K562 (cell line): Measurements from ENCODE around the gene MYO18B. TPM values are rescaled to one million over a fixed set of nuclear protein-coding genes. Genes with fewer than 3 reads are reported as not detected.

ENCODE experiments used
- ATAC-seq: fragments of 200-7000 bp; cut with Tn5 transposase; 3 replicates; pipeline ENCODE4 v1.9.1; 2020; ENCODE audit warnings: moderate library complexity
- BruUV-seq: library from RNA; stranded (reverse); fragments of 400-500 nt; replicated peaks from 2 replicates; lab custom pipeline; 2021; lab: Mats Ljungman, UMichigan
- CTCF ChIA-PET: fragments of 300-600 bp; formaldehyde crosslinking; extraction: SDS; loops from one replicate; lab custom pipeline; 2021; ENCODE audit warnings: low intra/inter-chr PET ratio; lab: Yijun Ruan, JAX
- POLR2A ChIA-PET: fragments of 300-600, 350-650 bp; sonication (Branson Sonifier 250); formaldehyde crosslinking; extraction: SDS; loops from one replicate; lab custom pipeline; 2021; ENCODE audit warnings: antibody characterized with exemption, inconsistent platforms; lab: Yijun Ruan, JAX
- DNase-seq, 4 experiments: peaks; one replicate each; pipeline versions ENCODE4 v3.0.0 to v3.0.0-alpha.2; 2011 to 2018; ENCODE audit warnings: low spot score in 3 of 4, mixed read lengths in 3 of 4; ENCODE audit errors: extremely low read depth in 1 of 4
- FAIRE-seq: peaks from 2 replicates; lab custom pipeline; 2011; peaks lifted over from hg19 to GRCh38; lab: Jason Lieb, UNC
- H2AFZ ChIP-seq: 2 replicates; pipeline ENCODE4 v1.6.0; 2011; ENCODE audit warnings: low read depth, low read length, control low read depth, inconsistent platforms
- H3K27ac ChIP-seq: fragments of 200-600 bp; 3 replicates; pipeline ENCODE4 v1.8.0; 2011; ENCODE audit warnings: low read depth, mild to moderate bottlenecking, control low read depth, inconsistent platforms, low read length, moderate library complexity, mixed read lengths; ENCODE audit errors: extremely low read depth
- H3K27me3 ChIP-seq, 2 experiments: fragments of 300-600 bp in 1 of 2; 2 replicates in 1 of 2; 3 replicates in 1 of 2; pipeline versions ENCODE4 v1.6.0 to v1.8.0; 2011; ENCODE audit warnings: inconsistent platforms in 2 of 2, low read length in 2 of 2, mild to moderate bottlenecking in 1 of 2, mixed read lengths in 1 of 2, moderate library complexity in 1 of 2; ENCODE audit not compliant: control insufficient read depth in 2 of 2, insufficient read depth in 2 of 2
- H3K36me3 ChIP-seq: fragments of 300-600 bp; 3 replicates; pipeline ENCODE4 v1.8.0; 2011; ENCODE audit warnings: mild to moderate bottlenecking, low read length, inconsistent platforms; ENCODE audit not compliant: control insufficient read depth, insufficient read depth
- H3K4me1 ChIP-seq, 2 experiments: fragments of 200-600 bp in 1 of 2; replicated peaks in 1 of 2; 2 replicates in 1 of 2; 3 replicates in 1 of 2; pipeline versions ENCODE4 v1.5.1 to v1.8.0; 2011; ENCODE audit warnings: inconsistent platforms in 2 of 2, low read length in 2 of 2, mild to moderate bottlenecking in 1 of 2, mixed read lengths in 1 of 2, moderate library complexity in 1 of 2; ENCODE audit not compliant: control insufficient read depth in 2 of 2, insufficient read depth in 2 of 2
- H3K4me2 ChIP-seq: 2 replicates; pipeline ENCODE4 v1.6.1; 2011; ENCODE audit warnings: low read length, control low read depth, inconsistent platforms, mixed read lengths; ENCODE audit not compliant: insufficient read depth
- H3K4me3 ChIP-seq: fragments of 200-600 bp; sonication (generic), shearing (Covaris generic); 2 replicates; pipeline ENCODE4 v1.5.1; 2016; ENCODE audit warnings: control low read depth, inconsistent platforms
- H3K79me2 ChIP-seq: fragments of 200-600 bp; 3 replicates; pipeline ENCODE4 v1.8.0; 2011; ENCODE audit warnings: low read length, inconsistent platforms; ENCODE audit not compliant: control insufficient read depth, insufficient read depth
- H3K9ac ChIP-seq, 2 experiments: 2 replicates each; pipeline versions ENCODE4 v1.6.0 to v1.6.1; 2011; ENCODE audit warnings: low read depth in 2 of 2, low read length in 2 of 2, control low read depth in 1 of 2, inconsistent platforms in 1 of 2, mild to moderate bottlenecking in 1 of 2, mixed read lengths in 1 of 2; ENCODE audit not compliant: insufficient read depth in 1 of 2
- H3K9me1 ChIP-seq: one replicate; pipeline ENCODE4 v1.6.0; 2011; ENCODE audit warnings: inconsistent platforms, mild to moderate bottlenecking, low read length, moderate library complexity; ENCODE audit not compliant: control insufficient read depth, insufficient read depth
- H3K9me3 ChIP-seq: replicated peaks from 2 replicates; pipeline ENCODE4 v1.5.1; 2011; ENCODE audit warnings: low read depth, low read length, inconsistent platforms; ENCODE audit not compliant: control insufficient read depth, insufficient read depth
- H4K20me1 ChIP-seq: replicated peaks from 2 replicates; pipeline ENCODE4 v1.6.1; 2011; ENCODE audit warnings: low read length, inconsistent platforms, mixed read lengths; ENCODE audit not compliant: control insufficient read depth, insufficient read depth
- ATF3 ChIP-seq, 2 experiments: fragments of 450-650 bp in 1 of 2; sonication (generic) in 1 of 2; formaldehyde crosslinking in 1 of 2; IDR thresholded peaks in 1 of 2; conservative IDR thresholded peaks in 1 of 2; 2 replicates each; pipeline versions ENCODE4 v1.6.1 to v1.8.1; 2016 to 2023; ENCODE audit warnings: mild to moderate bottlenecking in 2 of 2, moderate library complexity in 2 of 2, inconsistent platforms in 1 of 2, missing genetic modification reagents in 1 of 2
- MEIS2 ChIP-seq: fragments of 450-650 bp; IDR thresholded peaks from 2 replicates; pipeline ENCODE4 v1.6.1; 2014; ENCODE audit warnings: mild to moderate bottlenecking; ENCODE audit not compliant: partially characterized antibody
- MTA1 ChIP-seq: fragments of 450-650 bp; IDR thresholded peaks from 2 replicates; pipeline ENCODE4 v1.6.1; 2017; ENCODE audit warnings: borderline replicate concordance
- POLR3G ChIP-seq: IDR thresholded peaks from 2 replicates; pipeline ENCODE4 v1.6.1; 2011; ENCODE audit not compliant: insufficient read length, insufficient replicate concordance; ENCODE audit errors: extremely low read depth
- RBM34 ChIP-seq: fragments of 200-400 bp; formaldehyde crosslinking; IDR thresholded peaks from 2 replicates; pipeline ENCODE4 v1.6.1; 2018; ENCODE audit warnings: low read length, borderline replicate concordance; ENCODE audit not compliant: insufficient read depth
- RBM39 ChIP-seq: fragments of 200-400 bp; formaldehyde crosslinking; optimal IDR thresholded peaks from 2 replicates; pipeline ENCODE3; 2018; ENCODE audit warnings: low read depth, low read length
- U2AF2 ChIP-seq: fragments of 200-400 bp; formaldehyde crosslinking; optimal IDR thresholded peaks from 2 replicates; pipeline ENCODE3; 2017; ENCODE audit warnings: low read depth, mild to moderate bottlenecking, low read length
- WGBS: fragments of 100-300 bp; shearing (Covaris generic); methylation state at CpG from one replicate; pipeline ENCODE4 v1.1.6; 2016; ENCODE audit warnings: low coverage, mixed read lengths; ENCODE audit not compliant: insufficient coverage; ENCODE audit errors: missing lambda C conversion rate; 5-methylcytosine and 5-hydroxymethylcytosine counted together
- in situ Hi-C: fragments of 300-500 bp; cut with MboI; formaldehyde crosslinking; loops from 4 replicates; pipeline ENCODE4 v1.15.0; 2018; ENCODE audit warnings: inconsistent platforms, mixed read lengths
- intact Hi-C: fragments of 100-400 bp; cut with micrococcal nuclease; formaldehyde crosslinking; loops from 2 replicates; pipeline ENCODE4 v1.14.2; 2022
- polyA plus RNA-seq, 8 experiments: library from polyadenylated mRNA; depleted of rRNA in 4 of 8; stranded (reverse) in 5 of 8; unstranded in 3 of 8; fragments of >200 nt; fragmentation: Nextera tagmentation in 2 of 8; fragmentation: Illumina TruSeq in 1 of 8; extraction: Ambion mirVana in 2 of 8; extraction: Trizol in 1 of 8; gene quantifications; 2 replicates each; pipeline versions ENCODE4 v1.2.1 to v1.2.3, GENCODE V29; 2011 to 2014; ENCODE audit warnings: inconsistent platforms in 1 of 8, missing spikeins in 1 of 8
- total RNA-seq, 7 experiments: library from RNA; depleted of rRNA in 6 of 7; stranded (reverse); fragments of >200 nt in 6 of 7; fragmentation: Illumina TruSeq in 2 of 7; extraction: Trizol in 2 of 7; gene quantifications; 2 replicates each; pipeline versions ENCODE4 v1.2.1 to v1.2.3, GENCODE V29; 2011 to 2021; ENCODE audit warnings: low replicate concordance in 1 of 7

MYO18B gene
- total and polyA plus RNA-seq, 9 of the 15 experiments (the other 6 are each of a cell fraction or from before 2014, with no cell fraction given), result 0.06 to 7.0 (median 4.3) TPM

DNA sequence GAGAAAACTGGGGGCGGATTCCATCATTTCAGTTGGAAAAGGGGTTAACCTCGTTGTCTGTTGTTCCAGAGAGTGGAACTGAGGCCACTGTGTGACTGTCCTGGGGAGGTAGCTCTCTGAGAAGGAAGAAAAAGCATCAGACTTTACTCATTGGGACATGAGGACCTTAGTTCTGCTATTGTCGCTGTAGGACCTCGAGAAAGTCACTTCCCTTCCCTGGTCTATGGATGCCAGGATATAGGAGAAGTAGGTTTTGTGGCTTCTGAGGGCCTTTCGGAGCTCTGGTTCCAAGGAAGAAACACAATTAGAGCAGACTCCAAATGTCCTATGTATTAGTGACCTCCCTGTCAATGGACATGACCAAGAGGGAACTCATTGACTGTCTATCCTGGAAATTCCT is 6.2 kb downstream of the MYO18B start:
- POLR2A ChIA-PET, result interaction anchor here (5.3 kb wide), 1 partner anchor 12 kb away, joined by 51 read pairs; no protein-coding TSS in a partner anchor
- no peak overlapping the region for H3K9ac ChIP-seq
- FAIRE-seq (no peak), DNase-seq (no peak), ATAC-seq (no peak)
- peaks cover 78% of the 10 kb centered on the region for H3K79me2 ChIP-seq
- H3K4me1 ChIP-seq, result peaks cover 17 to 61% of the 10 kb centered on the region in 2 experiments
- BruUV-seq, result no TSS peak
- H3K27me3 ChIP-seq, result no peaks in the 10 kb centered on the region
- H4K20me1 ChIP-seq, result peaks cover 59% of the 10 kb centered on the region
- no peaks in the 10 kb centered on the region for H3K9me3 ChIP-seq
- no peak overlapping the region for H3K27ac ChIP-seq
- CTCF ChIA-PET, result no interaction called here
- no peak overlapping the region for H3K4me2 ChIP-seq
- no peak overlapping the region for H3K4me3 ChIP-seq
- no peaks in the 10 kb centered on the region for H3K9me1 ChIP-seq
- TF ChIP-seq RBM39, result no peak
- in situ Hi-C loops, result no loop called here
- 100% methylated on average over 4 of the region's 5 CpGs for WGBS
- intact Hi-C loops, result no loop called here
- no peak overlapping the region for H2AFZ ChIP-seq
- H3K36me3 ChIP-seq, result no peaks in the 10 kb centered on the region; the same call in 2 of the 3 replicates

DNA sequence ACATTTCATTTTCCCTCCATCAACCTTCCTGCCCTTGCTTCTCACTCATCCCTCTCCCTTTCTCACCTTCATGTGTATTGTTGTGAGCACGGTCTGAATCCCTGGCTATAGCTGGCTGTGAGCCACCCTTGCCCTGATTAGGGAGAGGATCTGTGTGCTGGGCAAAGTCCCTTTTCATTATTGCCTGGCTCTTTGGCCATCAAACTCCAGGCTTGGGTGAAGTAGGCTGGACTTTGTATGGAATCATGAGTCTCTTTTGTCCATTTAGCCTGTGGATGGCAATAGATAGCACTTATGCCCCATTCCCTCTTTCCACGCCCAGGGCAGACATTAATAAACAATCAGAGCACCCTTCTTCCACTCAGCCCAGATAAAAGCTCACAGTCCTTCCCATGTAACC is 6.7 kb downstream of the MYO18B start:
- H2AFZ ChIP-seq, result no peak overlapping the region
- in situ Hi-C loops, result no loop called here
- 33% methylated on average over 2 of the region's 2 CpGs for WGBS
- H3K27me3 ChIP-seq, result no peaks in the 10 kb centered on the region
- no peaks in the 10 kb centered on the region; the same call in 2 of the 3 replicates for H3K36me3 ChIP-seq
- no peak for DNase-seq
- H3K4me1 ChIP-seq, result peaks cover 17 to 56% of the 10 kb centered on the region in 2 experiments
- H3K4me2 ChIP-seq, result no peak overlapping the region; the same call in 1 of the 2 replicates
- no peak overlapping the region for H3K9ac ChIP-seq
- BruUV-seq, result no TSS peak
- H3K27ac ChIP-seq, result no peak overlapping the region
- ChIA-PET CTCF (no interaction called here), POLR2A (interaction anchor here (5.3 kb wide), 1 partner anchor 11 kb away, joined by 51 read pairs; no protein-coding TSS in a partner anchor)
- H3K79me2 ChIP-seq, result peaks cover 75% of the 10 kb centered on the region
- no peak for ATAC-seq
- H3K4me3 ChIP-seq, result no peak overlapping the region
- H4K20me1 ChIP-seq, result peaks cover 64% of the 10 kb centered on the region
- no peak for FAIRE-seq
- intact Hi-C loops, result no loop called here
- no peaks in the 10 kb centered on the region for H3K9me3 ChIP-seq
- H3K9me1 ChIP-seq, result no peaks in the 10 kb centered on the region
- TF ChIP-seq MEIS2, result no peak
- TF ChIP-seq ATF3 (IDR thresholded peaks at IDR 0.05), result no peak
- TF ChIP-seq ATF3 (CRISPR knock-in tag; conservative IDR thresholded peaks at IDR 0.05), result no peak
- no peak for TF ChIP-seq MTA1
- TF ChIP-seq POLR3G, result no peak
- TF ChIP-seq RBM34, result no peak
- no peak for TF ChIP-seq U2AF2
